Measurements from ENCODE around the gene PYGM. TPM values are rescaled to one million over a fixed set of nuclear protein-coding genes. Genes with fewer than 3 reads are reported as not detected.
A peak's percentile ranks its signal among the peaks of the same experiment; 100 is the strongest.

Gene PYGM
- total RNA-seq, 4 donors from 2014 or later, result 881 to 2,858 (median 1,836) TPM

DNA sequence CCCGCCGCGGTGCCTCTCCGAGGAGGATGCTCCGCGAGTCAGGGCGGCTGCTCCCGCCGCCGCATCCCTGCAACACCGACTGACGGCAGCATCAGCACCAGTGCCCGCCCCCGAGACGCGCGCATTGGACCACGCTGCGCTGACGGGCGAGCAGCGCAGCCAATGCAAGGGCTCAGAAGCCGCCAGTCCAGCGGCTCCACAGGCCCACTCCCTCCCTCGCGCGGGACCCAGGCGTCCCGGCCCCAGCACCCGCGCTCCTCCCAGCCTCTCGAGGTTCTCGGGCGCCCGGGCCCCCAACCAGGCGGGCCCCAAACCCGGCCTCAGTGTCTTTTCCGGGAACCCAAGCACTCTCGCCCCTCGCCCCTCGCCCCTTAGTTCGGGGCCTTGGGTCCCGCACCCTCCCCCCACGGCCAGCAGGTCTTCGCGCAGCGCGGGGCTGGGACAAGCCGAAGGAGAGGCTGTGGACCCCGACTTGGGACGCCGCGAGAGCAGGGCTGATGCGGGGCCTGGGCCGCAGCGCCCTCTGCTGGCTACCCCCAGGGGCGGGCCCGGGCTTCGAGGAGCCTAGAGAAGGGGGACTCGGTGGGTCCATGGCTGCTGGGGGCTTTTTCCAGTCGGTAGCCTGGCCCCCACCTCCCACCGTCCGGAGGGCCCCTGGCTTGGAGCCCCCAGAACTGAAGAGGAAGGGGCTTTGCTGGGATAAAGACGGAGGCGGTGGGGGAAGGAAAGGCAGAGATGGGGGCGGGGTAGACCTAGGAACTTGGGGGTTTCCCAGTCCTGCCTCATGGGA lies 36.5 kb downstream of the PYGM start, which contains the start of gene NRXN2:
TSS of gene NRXN2 (minus strand) at position 81 of the 790 bp plus-strand sequence. CDS start 9,498 bp downstream, outside the sequence.
- Histone ChIP-seq H3K4me1 (peaks cover 0 to 7% of the 10 kb centered on the region in 2 donors), H3K27ac (peak within 1 kb of the TSS; percentile 70 to 76 (median 74)), H3K36me3 (no peaks in the 10 kb centered on the region), H3K4me3 (peak within 1 kb of the TSS; percentile 79 to 97 (median 88)), H3K27me3 (peaks cover 0 to 12% (median 11%) of the 10 kb centered on the region in 3 donors), H3K9me3 (no peaks in the 10 kb centered on the region)
- in situ Hi-C loops (cut with MboI; ENCODE audit: low sequenced_read_pairs in 4 of 4), result no loop called here
- TF ChIP-seq, protein P1, sequence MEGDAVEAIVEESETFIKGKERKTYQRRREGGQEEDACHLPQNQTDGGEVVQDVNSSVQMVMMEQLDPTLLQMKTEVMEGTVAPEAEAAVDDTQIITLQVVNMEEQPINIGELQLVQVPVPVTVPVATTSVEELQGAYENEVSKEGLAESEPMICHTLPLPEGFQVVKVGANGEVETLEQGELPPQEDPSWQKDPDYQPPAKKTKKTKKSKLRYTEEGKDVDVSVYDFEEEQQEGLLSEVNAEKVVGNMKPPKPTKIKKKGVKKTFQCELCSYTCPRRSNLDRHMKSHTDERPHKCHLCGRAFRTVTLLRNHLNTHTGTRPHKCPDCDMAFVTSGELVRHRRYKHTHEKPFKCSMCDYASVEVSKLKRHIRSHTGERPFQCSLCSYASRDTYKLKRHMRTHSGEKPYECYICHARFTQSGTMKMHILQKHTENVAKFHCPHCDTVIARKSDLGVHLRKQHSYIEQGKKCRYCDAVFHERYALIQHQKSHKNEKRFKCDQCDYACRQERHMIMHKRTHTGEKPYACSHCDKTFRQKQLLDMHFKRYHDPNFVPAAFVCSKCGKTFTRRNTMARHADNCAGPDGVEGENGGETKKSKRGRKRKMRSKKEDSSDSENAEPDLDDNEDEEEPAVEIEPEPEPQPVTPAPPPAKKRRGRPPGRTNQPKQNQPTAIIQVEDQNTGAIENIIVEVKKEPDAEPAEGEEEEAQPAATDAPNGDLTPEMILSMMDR (IDR thresholded peaks at IDR 0.05 in 4 of 5, conservative IDR thresholded peaks at IDR 0.05 in 1 of 5), result peak; percentile 96 to 99 (median 97)
- TF ChIP-seq POLR2A (IDR thresholded peaks at IDR 0.05), result no peak
- intact Hi-C loops (cut with DNase I; ENCODE audit: low total_unique reads), result loop anchor here (1.0 to 5.0 kb wide), 5 partner anchors 19 to 276 kb away; no protein-coding TSS in a partner anchor
- peak; percentile 94 to 95 for ATAC-seq
- peak; percentile 65 to 78 for DNase-seq

DNA sequence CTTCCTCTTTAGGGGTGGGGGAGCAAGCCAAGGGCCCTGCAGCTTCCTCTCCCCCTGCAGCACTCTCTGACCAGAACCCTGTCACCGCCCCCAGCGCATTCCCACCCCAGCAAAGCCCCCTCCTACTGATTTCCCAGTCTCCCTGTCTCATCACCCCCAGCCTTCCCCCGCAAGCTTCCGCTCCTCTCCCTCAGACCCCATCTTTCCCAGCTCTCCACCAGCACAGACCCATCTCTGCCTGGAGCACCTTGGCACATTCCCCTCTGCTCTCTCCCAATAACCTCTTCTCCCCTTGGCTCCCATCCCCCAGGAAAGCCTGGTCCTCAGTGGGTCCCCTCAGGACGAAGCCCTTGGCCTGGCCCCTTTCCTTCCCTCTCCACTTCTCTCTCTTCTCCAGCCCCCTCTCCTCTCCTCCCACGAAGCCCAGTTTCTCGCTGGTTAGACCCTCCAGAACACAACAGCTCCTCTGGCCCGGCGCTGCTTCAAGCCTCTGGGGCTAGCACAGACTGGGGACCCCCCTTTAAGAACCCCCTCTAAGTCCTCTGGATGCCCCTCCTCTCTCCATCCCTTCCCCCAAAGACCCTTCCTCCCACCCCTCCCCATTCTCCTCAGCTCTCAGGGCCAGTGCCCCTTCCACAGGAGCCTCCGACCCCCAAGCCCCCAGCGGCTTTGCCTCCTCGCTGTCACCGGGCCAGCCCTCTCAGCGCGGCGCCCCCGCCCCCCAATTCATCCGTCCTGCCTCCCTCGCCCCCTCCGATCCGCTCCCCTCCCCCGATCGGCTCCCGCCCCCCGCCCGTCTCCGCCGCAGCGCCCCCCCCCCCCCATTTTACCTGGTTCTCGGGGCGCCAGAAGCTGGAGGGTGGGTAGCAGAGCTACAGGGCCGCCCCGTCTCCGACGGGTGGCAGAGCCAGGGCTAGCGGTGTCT lies 37.4 kb downstream of the PYGM start:
- no peak overlapping the region for H3K4me3 ChIP-seq
- H3K27ac ChIP-seq, result no peak overlapping the region
- H3K27me3 ChIP-seq, result peaks cover 6 to 18% (median 14%) of the 10 kb centered on the region in 3 donors
- no peaks in the 10 kb centered on the region for H3K9me3 ChIP-seq
- ATAC-seq (no peak), DNase-seq (no peak)
- TF ChIP-seq POLR2A (IDR thresholded peaks at IDR 0.05), result no peak
- TF ChIP-seq, protein P1 (IDR thresholded peaks at IDR 0.05 in 4 of 5, conservative IDR thresholded peaks at IDR 0.05 in 1 of 5), result no peak
- in situ Hi-C loops (cut with MboI; ENCODE audit: low sequenced_read_pairs in 4 of 4), result no loop called here
- H3K36me3 ChIP-seq, result no peaks in the 10 kb centered on the region
- H3K4me1 ChIP-seq, result peaks cover 0 to 7% of the 10 kb centered on the region in 2 donors
- intact Hi-C loops (cut with DNase I; ENCODE audit: low total_unique reads), result loop anchor here (1.0 to 5.0 kb wide), 5 partner anchors 20 to 275 kb away; no protein-coding TSS in a partner anchor

GRCh38 chr11:64721359-64721699 lies 38.4 kb downstream of the PYGM start:
- Histone ChIP-seq H3K36me3 (no peaks in the 10 kb centered on the region), H3K27me3 (peaks cover 12 to 27% (median 25%) of the 10 kb centered on the region in 3 donors), H3K27ac (no peak overlapping the region), H3K4me3 (no peak overlapping the region), H3K9me3 (no peaks in the 10 kb centered on the region), H3K4me1 (peaks cover 0 to 7% of the 10 kb centered on the region in 2 donors)
- intact Hi-C loops (cut with DNase I; ENCODE audit: low total_unique reads) (loop anchor here (5.0 kb wide), 1 partner anchor 274 kb away; no protein-coding TSS in a partner anchor), in situ Hi-C loops (cut with MboI; ENCODE audit: low sequenced_read_pairs in 4 of 4) (no loop called here)
- DNase-seq (no peak), ATAC-seq (no peak)
- TF ChIP-seq POLR2A (IDR thresholded peaks at IDR 0.05), result no peak
- TF ChIP-seq, protein P1 (IDR thresholded peaks at IDR 0.05 in 4 of 5, conservative IDR thresholded peaks at IDR 0.05 in 1 of 5), result no peak

DNA sequence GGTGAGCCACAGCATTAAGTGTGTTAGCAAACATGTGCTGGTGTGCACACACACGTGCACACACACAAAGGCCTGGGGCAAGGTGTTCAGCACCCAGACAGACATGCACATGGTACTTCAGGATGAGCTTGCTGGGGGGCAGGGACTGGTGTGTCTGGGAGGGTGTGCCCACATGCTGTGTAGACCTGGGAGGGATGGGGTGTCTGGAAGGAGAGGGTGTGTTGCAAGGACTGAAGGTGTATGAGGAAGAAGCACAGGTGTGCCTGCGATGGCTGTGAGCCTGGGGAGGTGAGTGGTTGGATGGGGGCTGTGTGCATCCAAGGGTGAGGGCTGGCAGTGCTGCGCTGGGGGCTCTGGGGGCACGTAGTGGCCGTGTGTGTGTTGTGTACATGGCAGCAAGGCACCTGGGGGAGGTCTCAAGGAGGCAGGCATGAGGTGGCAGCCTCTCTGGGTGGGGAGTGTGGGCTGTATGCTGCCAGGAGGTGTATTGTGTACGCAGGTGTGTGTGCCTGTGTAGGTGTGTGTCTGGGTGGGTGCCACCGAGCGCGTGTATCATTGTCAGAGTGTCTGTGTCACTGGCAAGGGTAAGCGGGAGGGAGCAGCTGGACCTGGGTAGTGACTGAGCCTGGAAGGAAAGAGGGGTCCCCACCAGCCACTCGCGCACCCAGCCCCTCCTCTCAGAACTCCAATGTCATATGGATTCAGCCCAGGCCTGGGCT lies 39.0 kb downstream of the PYGM start:
- Histone ChIP-seq H3K4me3 (no peak overlapping the region), H3K27me3 (peaks cover 14 to 32% (median 30%) of the 10 kb centered on the region in 3 donors), H3K4me1 (peaks cover 0 to 7% of the 10 kb centered on the region in 2 donors), H3K27ac (no peak overlapping the region), H3K9me3 (no peaks in the 10 kb centered on the region), H3K36me3 (no peaks in the 10 kb centered on the region)
- in situ Hi-C loops (cut with MboI; ENCODE audit: low sequenced_read_pairs in 4 of 4) (no loop called here), intact Hi-C loops (cut with DNase I; ENCODE audit: low total_unique reads) (loop anchor here (5.0 kb wide), 1 partner anchor 273 kb away; no protein-coding TSS in a partner anchor)
- ATAC-seq, result no peak
- no peak for DNase-seq
- no peak for TF ChIP-seq POLR2A (IDR thresholded peaks at IDR 0.05)
- TF ChIP-seq, protein P1 (IDR thresholded peaks at IDR 0.05 in 4 of 5, conservative IDR thresholded peaks at IDR 0.05 in 1 of 5), result no peak

Data from gastrocnemius medialis (tissue), 4 donors.